ENCODE data around the gene CEMIP2.

- TF ChIP-seq CTCF (IDR thresholded peaks at IDR 0.05; ENCODE audit: insufficient read depth, low read length) (no peak), POLR2AphosphoS5 (IDR thresholded peaks at IDR 0.05; ENCODE audit: low read depth) (no peak)
These were observed 20.7 kb downstream of the CEMIP2 start for GRCh38 chr9:71747576-71747975.

Measured in HL-60 (cell line).